Activated CD8-positive, alpha-beta memory T cell treated with anti-CD3 and anti-CD28 coated beads, Interleukin-2, amount 50 U/mL, for 1 hour (primary cell): ENCODE measurements around the gene PTGR1.
A peak's percentile ranks its signal among the peaks of the same experiment; 100 is the strongest.

Source experiments
- DNase-seq: peaks from one replicate; pipeline ENCODE4 v3.0.0-alpha.2; 2020; ENCODE audit errors: extremely low read depth

The PTGR1 gene

DNA sequence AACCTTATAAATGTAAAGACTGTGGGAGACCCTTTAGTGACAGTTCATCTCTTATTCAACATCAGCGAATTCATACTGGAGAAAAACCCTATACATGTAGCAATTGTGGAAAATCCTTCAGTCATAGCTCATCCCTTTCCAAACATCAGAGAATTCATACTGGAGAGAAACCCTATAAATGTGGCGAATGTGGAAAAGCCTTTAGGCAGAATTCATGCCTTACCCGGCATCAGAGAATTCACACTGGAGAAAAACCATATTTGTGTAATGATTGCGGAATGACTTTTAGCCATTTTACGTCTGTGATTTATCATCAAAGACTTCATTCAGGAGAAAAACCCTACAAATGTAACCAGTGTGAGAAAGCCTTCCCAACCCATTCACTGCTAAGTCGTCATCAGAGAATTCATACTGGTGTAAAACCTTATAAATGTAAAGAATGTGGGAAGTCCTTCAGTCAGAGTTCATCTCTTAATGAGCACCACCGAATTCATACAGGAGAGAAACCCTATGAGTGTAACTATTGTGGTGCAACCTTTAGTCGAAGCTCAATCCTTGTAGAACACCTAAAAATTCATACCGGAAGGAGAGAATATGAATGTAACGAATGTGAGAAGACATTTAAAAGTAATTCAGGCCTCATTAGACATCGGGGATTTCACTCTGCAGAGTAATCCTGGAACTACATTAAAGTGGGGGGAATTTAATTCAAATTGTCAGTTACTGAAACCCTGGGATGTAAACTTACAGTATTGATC is 56.8 kb downstream of the PTGR1 start:
- no peak for DNase-seq

DNA sequence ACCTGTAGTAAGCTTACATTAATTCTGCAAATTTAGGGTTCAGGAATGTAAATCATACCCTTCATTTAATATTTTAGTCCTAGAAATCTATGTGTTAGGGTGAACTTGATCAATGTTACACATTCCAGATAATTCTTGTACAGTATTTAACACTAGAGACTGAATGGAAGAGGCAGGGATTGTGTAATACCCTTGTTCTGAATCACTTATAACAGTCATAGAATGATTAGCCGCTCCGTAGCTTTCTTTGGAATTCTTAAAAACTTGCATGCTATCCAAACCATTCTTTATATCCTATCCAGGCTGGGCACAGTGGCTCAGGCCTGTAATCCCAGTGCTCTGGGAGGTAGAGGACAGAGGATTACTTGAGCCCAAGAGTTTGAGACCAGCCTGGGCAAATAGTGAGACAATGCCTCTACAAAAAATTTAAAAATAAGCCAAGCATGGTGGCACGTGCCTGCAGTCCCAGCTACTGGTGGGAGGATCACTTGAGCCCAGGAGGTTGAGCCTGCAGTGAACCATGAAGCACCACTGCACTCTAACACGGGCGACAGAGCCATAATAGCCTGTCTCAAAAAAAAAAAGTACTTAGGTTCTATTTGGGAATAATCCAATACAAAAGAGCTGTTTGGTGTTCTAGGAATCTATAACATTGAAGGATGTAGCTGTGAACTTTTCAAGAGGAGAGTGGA is 66.2 kb downstream of the PTGR1 start:
- DNase-seq = no peak

DNA sequence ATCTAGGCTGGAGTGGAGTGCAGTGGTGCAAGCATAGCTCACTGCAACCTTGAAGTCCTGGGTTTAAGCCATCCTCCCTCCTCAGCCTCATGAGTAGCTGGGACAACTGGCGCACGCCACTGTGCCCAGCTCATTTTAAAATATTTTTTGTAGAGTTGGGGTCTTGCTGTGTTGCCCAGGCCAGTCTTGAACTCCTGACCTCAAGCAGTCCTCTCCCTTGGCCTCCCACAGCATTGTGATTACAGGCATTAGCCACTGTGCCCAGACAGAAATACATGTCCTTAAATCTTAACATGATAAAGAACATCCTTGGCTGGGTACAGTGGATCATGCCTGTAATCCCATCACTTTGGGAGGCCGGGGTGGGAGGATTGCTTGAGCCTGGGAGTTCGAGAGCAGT is 67.7 kb downstream of the PTGR1 start:
- no peak for DNase-seq

DNA sequence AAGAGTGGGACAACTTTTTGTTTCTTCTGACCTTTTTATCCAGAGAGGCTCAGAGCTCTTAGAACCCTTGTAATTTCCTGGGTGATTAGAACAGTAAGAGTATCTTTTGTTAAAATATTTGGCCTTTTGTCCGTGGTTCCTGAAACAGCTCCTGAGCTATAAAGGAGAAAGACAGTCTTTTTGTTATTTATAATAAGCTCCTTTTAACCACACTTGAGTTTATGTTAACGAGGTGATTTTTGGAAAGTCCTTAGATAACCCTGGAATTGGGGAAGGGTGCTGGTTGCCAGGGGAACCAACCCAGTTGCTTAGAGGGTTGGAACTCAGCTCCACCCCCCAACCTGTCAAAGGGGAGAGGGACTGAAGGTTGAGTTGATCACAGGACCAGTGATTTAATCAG is 69.7 kb downstream of the PTGR1 start:
- DNase-seq = no peak

DNA sequence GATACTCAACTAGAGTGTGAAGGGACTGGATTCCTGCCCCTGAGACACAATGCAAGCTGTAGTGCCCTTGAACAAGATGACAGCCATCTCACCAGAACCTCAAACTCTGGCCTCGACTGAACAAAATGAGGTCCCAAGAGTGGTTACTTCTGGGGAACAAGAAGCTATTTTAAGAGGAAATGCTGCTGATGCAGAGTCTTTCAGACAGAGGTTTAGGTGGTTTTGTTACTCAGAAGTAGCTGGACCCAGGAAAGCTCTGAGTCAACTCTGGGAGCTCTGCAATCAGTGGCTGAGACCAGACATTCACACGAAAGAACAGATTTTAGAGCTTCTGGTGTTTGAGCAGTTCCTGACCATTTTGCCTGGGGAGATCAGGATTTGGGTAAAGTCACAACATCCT is 72.1 kb downstream of the PTGR1 start:
- no peak for DNase-seq

DNA sequence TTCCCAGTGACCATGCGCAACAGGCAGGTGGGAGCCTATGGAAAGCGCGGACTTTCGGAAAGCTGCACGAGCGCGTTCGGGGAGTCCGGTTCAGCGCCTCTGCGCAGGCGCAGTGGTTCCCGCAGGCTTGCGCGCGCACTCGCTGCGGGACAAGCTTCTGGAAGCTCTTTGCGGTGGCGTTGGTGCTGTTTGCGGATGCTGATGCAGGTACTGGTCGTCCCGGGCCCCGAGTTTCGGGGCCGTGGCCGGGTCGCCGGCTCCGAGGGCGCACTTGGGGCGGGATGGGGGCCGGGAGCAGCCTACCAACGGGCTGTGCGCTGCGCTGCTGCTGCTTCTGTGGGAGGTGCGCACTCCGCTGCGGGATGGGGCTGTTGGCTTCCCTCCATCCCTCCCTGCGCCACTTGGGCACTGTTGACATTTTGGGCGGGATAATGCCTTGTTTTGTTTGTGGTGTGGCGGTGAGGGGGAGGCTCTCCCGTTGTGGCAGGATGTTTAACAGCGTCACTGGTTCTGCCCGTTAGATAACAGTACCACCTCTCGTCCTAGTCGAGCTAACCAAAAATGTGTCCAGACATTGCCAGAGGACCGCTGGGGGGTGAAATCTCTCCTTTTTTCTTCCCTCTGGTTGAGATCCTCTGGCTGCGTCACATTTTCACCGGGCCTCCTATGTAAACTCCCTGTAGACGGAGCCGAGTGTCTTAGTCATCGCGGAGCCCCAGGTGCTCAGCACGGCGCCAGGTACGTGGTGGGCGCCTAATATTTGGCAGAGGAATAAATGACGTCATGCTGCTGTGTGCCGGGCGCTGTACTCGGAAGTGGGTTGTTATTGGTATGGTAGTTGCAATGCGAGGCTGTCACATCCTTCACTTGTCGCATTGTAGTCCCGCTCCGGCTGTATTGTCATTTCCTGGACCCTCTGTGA is 74.1 kb downstream of the PTGR1 start, which contains the start of gene ZNF483:
ZNF483 (plus strand) TSS at position 124 of the 922 bp plus-strand sequence. CDS start 2,217 bp downstream, outside the sequence.
- peak; percentile 78 for DNase-seq

DNA sequence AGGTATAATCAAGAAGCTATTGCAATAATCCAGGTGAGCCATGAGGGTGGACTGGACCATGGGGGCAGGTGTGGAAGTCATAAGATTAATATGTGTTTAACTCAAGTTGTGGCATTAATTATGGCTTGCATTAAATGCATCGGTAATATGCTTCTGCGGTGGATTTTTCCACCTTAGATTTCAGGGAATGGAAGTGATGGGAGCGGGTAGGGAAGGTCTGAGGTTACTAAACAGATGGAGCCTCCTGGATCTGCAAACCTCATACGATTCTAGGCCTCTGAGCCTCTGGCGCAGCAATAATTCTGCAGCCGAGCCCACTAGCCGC is 74.8 kb downstream of the PTGR1 start:
- DNase-seq = no peak

DNA sequence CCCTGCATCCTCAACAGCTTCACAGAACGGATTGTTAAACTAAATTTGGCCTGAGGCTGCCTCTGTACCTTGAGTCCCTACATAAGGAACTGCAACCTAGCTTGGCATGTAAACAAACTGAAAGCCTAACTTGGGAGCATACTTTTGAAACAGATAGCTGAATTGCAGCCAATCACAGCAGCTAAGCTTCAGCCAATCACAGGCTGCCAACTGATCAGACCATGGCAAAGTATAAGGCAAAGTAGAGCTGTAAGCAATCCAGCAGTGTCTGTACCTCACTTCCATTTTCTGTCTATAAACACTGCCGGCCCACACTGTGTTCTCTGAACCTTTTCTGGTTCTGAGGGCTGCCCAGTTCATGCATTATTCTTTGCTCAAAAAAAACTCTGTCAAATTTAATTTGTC is 83.4 kb downstream of the PTGR1 start:
- no peak for DNase-seq

DNA sequence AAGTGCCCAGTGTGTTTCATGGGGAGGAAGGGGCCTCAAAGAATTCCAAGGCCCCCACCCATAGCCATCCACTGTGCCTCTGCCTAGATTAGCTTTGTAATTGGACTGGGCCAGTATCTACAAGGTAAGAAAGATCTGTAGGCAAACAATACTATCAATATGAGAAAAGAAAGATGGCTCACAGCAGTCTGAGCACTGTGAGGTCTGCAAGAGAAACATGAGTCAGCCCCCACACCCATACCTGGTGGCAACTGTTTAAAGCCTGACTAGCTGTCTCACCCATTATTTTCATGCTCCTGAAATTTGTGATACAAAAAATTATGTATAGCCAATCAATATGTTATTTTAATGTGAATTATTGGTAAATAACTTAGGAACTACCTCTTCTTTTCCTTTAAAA is 84.5 kb downstream of the PTGR1 start:
- no peak for DNase-seq
